ENCODE data around the gene SAMD13.
A peak's percentile ranks its signal among the peaks of the same experiment; 100 is the strongest.

SAMD13 gene

GRCh38 chr1:84363622-84364021 lies 62.1 kb downstream of the SAMD13 start:
- in situ Hi-C loops (cut with HindIII; ENCODE audit: low sequenced_read_pairs): no loop called here
- TF ChIP-seq, protein P1, sequence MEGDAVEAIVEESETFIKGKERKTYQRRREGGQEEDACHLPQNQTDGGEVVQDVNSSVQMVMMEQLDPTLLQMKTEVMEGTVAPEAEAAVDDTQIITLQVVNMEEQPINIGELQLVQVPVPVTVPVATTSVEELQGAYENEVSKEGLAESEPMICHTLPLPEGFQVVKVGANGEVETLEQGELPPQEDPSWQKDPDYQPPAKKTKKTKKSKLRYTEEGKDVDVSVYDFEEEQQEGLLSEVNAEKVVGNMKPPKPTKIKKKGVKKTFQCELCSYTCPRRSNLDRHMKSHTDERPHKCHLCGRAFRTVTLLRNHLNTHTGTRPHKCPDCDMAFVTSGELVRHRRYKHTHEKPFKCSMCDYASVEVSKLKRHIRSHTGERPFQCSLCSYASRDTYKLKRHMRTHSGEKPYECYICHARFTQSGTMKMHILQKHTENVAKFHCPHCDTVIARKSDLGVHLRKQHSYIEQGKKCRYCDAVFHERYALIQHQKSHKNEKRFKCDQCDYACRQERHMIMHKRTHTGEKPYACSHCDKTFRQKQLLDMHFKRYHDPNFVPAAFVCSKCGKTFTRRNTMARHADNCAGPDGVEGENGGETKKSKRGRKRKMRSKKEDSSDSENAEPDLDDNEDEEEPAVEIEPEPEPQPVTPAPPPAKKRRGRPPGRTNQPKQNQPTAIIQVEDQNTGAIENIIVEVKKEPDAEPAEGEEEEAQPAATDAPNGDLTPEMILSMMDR (IDR thresholded peaks at IDR 0.05; ENCODE audit: low read depth, low read length, missing control alignments): no peak
- no peak overlapping the region for H3K4me3 ChIP-seq (ENCODE audit: low read depth, low read length)
- no peak for DNase-seq (ENCODE audit: low read depth)

DNA sequence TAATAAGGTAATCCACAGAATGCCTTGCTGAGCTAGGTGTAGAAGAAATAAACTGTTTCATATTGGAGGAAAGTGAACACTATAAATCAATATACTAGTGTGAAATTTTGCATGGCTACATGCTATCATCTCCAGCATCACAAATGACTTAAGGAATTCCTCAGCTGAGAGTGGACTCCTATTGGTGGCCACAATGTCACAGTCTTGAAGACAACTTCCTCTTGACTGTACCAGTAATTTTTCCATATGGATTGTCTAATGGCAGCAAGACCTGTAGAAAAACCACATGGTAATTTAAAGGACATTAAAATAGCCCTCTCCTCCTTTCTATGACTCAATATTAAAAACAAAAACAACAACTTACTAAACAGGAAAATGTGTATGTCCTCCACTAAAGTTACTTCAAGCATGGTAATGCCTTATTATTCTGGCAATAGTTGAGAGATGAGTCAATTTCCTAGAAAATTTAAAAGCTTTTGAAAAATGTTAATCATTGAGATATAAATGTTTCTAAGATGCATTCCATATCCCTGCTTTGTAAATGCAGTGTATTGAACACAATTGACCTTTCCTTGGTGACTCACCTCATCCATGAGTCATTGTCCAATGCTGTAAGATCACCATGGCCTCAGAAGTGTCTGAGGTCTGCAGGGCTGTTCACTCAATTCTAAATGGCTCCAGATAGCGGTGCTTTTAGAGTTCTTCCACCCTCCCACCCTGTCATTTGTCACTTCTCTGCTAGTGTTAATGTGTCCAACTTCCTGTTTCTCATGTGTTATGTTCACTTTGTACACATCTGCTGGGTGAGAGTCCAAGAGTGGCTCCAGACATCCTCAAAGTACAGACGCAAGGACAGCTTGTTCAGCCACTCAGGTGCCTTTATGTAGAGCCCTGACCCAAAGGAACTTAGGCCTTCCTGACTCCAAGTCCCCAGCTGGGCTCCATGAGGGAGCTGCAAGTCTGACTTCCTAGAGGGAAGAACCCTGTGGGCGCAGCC lies 64.0 kb downstream of the SAMD13 start:
- H3K4me3 ChIP-seq (ENCODE audit: low read depth, low read length): no peak overlapping the region
- in situ Hi-C loops (cut with HindIII; ENCODE audit: low sequenced_read_pairs): no loop called here
- DNase-seq (ENCODE audit: low read depth): peak; percentile 95
- TF ChIP-seq, protein P1 (IDR thresholded peaks at IDR 0.05; ENCODE audit: low read depth, low read length, missing control alignments): no peak

DNA sequence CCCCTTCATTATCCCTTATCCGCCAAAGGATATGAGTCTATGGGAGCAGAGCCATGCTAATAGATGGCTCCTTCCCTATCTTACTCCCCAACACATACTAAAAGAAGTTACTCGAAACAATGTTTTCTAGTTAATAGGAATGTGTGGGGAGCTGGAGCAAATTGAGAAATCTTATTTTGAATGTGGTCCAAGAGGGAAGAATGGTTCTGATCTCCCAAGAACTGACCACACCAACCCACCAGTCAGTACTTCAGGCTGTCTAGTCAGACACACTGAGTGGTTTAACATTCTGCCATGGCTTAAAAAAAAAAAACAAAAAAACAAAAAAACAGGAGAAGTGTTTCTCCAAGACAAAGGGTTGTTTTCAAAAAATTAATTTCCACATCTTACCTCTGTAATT lies 65.3 kb downstream of the SAMD13 start:
- TF ChIP-seq, protein P1 (IDR thresholded peaks at IDR 0.05; ENCODE audit: low read depth, low read length, missing control alignments): no peak
- DNase-seq (ENCODE audit: low read depth): peak; percentile 62
- in situ Hi-C loops (cut with HindIII; ENCODE audit: low sequenced_read_pairs): no loop called here
- H3K4me3 ChIP-seq (ENCODE audit: low read depth, low read length): no peak overlapping the region

- in situ Hi-C loops (cut with HindIII; ENCODE audit: low sequenced_read_pairs): no loop called here
- TF ChIP-seq, protein P1 (IDR thresholded peaks at IDR 0.05; ENCODE audit: low read depth, low read length, missing control alignments): no peak
- no peak overlapping the region for H3K4me3 ChIP-seq (ENCODE audit: low read depth, low read length)
- no peak for DNase-seq (ENCODE audit: low read depth)
Observed at GRCh38 chr1:84367219-84367618, 65.7 kb downstream of the SAMD13 start.

DNA sequence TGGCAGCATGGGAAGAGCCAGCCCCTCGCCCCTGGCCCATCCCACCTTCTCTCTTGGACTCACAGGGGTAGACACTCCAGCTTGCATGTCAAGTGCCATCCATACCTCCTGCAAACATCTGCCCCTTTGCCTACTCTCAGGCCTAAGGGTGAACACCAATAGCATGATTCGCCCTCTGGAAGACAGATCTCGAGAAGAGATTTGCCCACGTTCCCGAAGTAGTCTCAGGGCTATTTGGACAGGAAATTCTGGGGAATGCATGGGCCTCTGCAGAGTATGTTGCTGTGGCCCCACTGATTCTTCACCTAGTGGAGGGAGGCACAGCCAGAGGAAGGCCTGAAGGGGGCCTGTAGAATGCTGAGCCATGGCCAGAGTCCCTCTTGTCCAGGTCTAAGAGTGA lies 66.9 kb downstream of the SAMD13 start:
- TF ChIP-seq, protein P1 (IDR thresholded peaks at IDR 0.05; ENCODE audit: low read depth, low read length, missing control alignments): no peak
- in situ Hi-C loops (cut with HindIII; ENCODE audit: low sequenced_read_pairs): no loop called here
- no peak overlapping the region for H3K4me3 ChIP-seq (ENCODE audit: low read depth, low read length)
- no peak for DNase-seq (ENCODE audit: low read depth)

- TF ChIP-seq, protein P1 (IDR thresholded peaks at IDR 0.05; ENCODE audit: low read depth, low read length, missing control alignments): no peak
- H3K4me3 ChIP-seq (ENCODE audit: low read depth, low read length): no peak overlapping the region
- in situ Hi-C loops (cut with HindIII; ENCODE audit: low sequenced_read_pairs): no loop called here
- DNase-seq (ENCODE audit: low read depth): no peak
Observed at GRCh38 chr1:84370266-84370665, 68.8 kb downstream of the SAMD13 start.
